NCI-H2227 (cell line): Measurements from ENCODE around the gene DARS1.

Experiments used
- DNase-seq: peaks from one replicate; lab custom pipeline; 2025; ENCODE audit not compliant: unreplicated experiment; lab: John Stamatoyannopoulos, UW

DARS1 gene

GRCh38 chr2:135948141-135948540 lies 37.3 kb downstream of the DARS1 start:
- DNase-seq = no peak

GRCh38 chr2:135947483-135947882 lies 37.9 kb downstream of the DARS1 start:
- no peak for DNase-seq

GRCh38 chr2:135945526-135945925 lies 39.9 kb downstream of the DARS1 start:
- DNase-seq = no peak

GRCh38 chr2:135944625-135945024 lies 40.8 kb downstream of the DARS1 start:
- DNase-seq = no peak

- no peak for DNase-seq
These were observed 42.3 kb downstream of the DARS1 start for GRCh38 chr2:135942936-135943688.

GRCh38 chr2:135936524-135936923 lies 48.9 kb downstream of the DARS1 start:
- no peak for DNase-seq

GRCh38 chr2:135935914-135936313 lies 49.5 kb downstream of the DARS1 start:
- no peak for DNase-seq

GRCh38 chr2:135931776-135932443 lies 53.5 kb downstream of the DARS1 start:
- DNase-seq = no peak

- no peak for DNase-seq
These were observed 58.8 kb downstream of the DARS1 start for GRCh38 chr2:135926605-135927004.

GRCh38 chr2:135925571-135925970 lies 59.9 kb downstream of the DARS1 start:
- no peak for DNase-seq

- peak; percentile 68 for DNase-seq
These were observed 69.2 kb downstream of the DARS1 start for GRCh38 chr2:135916207-135916606.

- no peak for DNase-seq
These were observed 70.9 kb downstream of the DARS1 start for GRCh38 chr2:135914485-135914884.

GRCh38 chr2:135913727-135914365 lies 71.6 kb downstream of the DARS1 start:
- DNase-seq = peak; percentile 73

GRCh38 chr2:135909976-135910375 lies 75.5 kb downstream of the DARS1 start:
- no peak for DNase-seq

GRCh38 chr2:135905679-135906078 lies 79.7 kb downstream of the DARS1 start:
- no peak for DNase-seq

- DNase-seq = no peak
These were observed 81.0 kb downstream of the DARS1 start for GRCh38 chr2:135904341-135904989.

- no peak for DNase-seq
These were observed 81.8 kb downstream of the DARS1 start for GRCh38 chr2:135903650-135904049.

- DNase-seq = no peak
These were observed 85.9 kb downstream of the DARS1 start for GRCh38 chr2:135899567-135899966.

GRCh38 chr2:135898234-135898786 lies 87.1 kb downstream of the DARS1 start:
- no peak for DNase-seq

GRCh38 chr2:135894930-135895329 lies 90.5 kb downstream of the DARS1 start:
- DNase-seq = no peak

GRCh38 chr2:135893374-135893794 lies 92.0 kb downstream of the DARS1 start:
- DNase-seq = no peak
